ENCODE data around the gene MRPL40.

MRPL40 gene

DNA sequence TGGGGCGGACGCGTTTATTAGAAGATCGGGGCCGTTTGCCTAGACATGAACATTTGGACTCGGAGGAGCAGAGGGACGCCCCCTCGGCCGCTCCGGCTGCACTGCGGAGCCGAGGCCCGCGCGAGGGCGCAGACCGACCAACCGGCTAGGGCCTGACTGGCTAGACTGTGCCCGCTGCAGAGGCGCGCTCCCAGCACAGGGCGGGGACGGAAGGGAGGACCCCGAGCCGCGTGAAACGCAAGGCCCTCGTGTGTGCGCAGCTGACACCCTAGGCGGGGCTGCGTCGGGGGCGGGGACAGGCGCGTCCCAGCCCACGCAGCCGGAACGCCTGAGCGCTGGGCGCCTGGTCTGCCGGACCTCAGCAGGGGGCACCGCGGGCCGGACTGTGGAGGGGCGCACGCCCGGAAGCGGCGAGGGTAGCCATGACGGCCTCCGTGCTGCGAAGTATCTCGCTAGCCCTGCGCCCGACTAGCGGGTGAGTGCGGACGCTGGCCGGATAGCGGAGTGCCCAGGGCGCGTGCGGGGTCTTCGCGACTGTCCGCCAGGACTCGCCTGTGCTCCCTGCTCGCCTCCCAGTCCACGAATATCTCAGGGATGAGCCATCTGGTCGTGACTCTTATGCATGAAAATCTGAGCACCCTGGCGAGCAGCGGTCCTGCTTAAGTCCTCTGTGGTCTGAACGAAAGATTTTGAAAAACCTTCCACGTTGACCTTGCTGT lies at the start of gene MRPL40:
MRPL40 (plus strand) TSS at position 413 of the 719 bp plus-strand sequence; CDS start at position 423, 10 bp downstream.
- peak; percentile 77 for DNase-seq (ENCODE audit: low read depth)

GRCh38 chr22:19383292-19383691 lies 49.1 kb upstream of the MRPL40 start:
- no peak for DNase-seq (ENCODE audit: low read depth)

GRCh38 chr22:19385221-19385906 lies 47.0 kb upstream of the MRPL40 start:
- DNase-seq (ENCODE audit: low read depth), result no peak

GRCh38 chr22:19386248-19386647 lies 46.1 kb upstream of the MRPL40 start:
- no peak for DNase-seq (ENCODE audit: low read depth)

- no peak for DNase-seq (ENCODE audit: low read depth)
Measured at GRCh38 chr22:19387038-19387437, 45.3 kb upstream of the MRPL40 start.

DNA sequence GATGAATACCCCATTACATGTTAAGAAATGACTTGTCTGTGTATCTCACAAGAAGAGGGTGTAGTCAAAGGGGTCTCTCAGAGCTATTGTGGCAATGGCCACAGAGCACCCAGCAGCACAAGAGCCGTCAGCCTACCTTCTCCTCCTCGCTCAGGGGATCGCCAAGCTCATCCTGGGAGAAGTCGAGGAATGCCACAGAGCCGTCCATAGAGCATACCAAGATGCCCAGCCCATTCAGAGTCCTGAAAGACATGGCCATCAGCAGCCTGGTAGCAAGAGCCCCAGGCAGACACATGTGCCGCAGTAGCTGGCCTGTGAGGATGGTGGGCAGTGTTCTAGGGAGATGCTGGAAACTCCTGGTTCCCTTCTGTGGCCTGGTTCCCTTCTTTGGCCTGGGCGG lies 44.8 kb upstream of the MRPL40 start:
- DNase-seq (ENCODE audit: low read depth), result no peak

DNA sequence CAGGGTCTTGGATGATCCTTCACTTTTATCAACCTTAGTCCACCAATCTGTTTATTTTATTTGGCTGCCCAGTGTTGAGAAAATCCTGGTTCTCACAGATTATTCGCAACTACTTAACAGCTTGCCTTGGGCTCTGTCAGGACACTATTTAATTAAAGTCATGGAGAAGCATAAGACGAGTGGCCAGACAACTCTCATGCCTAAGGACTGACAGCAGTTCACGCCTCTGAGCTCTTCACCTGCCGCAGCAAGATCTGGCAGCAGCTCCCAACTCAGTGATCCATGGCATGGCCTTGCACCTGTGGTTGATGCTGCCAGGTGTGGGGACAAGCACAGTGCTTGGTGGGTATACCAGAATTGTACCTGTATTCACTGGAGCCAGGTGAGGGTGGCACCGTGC lies 38.6 kb upstream of the MRPL40 start:
- DNase-seq (ENCODE audit: low read depth), result no peak

GRCh38 chr22:19394274-19395050 lies 37.9 kb upstream of the MRPL40 start:
- DNase-seq (ENCODE audit: low read depth), result no peak

DNA sequence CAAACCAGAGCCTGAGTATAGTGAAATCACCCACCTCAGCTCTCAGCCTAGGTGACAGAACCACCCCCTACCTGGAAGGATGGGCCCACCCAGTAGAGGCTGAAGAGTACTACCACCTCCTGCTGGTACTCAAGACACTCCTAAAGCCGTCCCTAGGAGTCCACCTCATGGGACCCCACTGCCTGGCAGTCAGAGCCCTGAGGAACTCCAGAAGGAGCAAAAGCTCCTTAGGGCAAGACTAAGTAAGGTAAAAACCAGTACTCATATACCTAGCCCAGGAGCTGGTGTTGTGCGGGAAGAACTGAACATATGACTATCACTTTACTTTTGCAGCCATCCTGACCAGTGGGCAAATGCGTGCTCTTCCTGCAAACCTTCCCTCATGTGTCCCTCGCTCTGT lies 37.1 kb upstream of the MRPL40 start:
- DNase-seq (ENCODE audit: low read depth), result no peak

GRCh38 chr22:19396561-19396933 lies 35.8 kb upstream of the MRPL40 start:
- DNase-seq (ENCODE audit: low read depth), result no peak

GRCh38 chr22:19396934-19397733 lies 35.2 kb upstream of the MRPL40 start:
- no peak for DNase-seq (ENCODE audit: low read depth)

DNA sequence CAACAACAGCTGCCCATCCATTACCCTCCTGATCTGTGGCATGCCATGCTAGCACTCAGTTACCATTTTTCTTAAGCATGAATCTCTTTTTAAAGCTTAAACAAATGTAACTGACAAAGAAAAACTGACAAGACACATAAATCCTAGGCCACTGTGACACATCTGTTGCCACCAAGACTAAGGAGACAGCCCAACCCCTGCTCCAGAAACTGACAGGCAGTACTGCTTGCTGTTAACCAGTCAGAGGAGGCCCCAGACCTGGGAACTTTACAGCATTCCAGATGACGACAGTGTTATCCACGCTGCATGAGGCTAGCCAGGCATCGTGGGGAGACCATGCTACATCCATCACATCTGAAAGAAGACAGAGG lies 34.6 kb upstream of the MRPL40 start:
- DNase-seq (ENCODE audit: low read depth), result no peak

DNA sequence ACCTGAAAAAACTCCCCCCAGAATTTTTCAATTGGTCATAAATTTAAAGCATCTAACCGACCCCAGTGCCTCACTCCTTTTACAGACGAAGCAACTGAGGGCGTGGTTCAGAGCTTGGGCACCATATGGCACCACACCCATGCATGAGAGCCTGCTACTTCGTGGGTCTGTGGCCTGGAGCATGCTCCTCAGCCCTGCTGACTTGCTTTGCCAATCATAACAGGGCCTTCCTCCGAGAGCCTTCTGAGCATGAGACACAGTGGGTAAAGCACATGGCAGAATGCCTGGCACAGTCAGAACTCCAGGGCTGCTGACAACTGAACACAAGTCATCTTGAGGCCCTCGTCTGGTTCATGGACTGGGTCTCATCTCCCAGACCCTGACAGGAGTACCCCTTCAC lies 34.1 kb upstream of the MRPL40 start:
- no peak for DNase-seq (ENCODE audit: low read depth)

GRCh38 chr22:19398652-19399051 lies 33.7 kb upstream of the MRPL40 start:
- no peak for DNase-seq (ENCODE audit: low read depth)

DNA sequence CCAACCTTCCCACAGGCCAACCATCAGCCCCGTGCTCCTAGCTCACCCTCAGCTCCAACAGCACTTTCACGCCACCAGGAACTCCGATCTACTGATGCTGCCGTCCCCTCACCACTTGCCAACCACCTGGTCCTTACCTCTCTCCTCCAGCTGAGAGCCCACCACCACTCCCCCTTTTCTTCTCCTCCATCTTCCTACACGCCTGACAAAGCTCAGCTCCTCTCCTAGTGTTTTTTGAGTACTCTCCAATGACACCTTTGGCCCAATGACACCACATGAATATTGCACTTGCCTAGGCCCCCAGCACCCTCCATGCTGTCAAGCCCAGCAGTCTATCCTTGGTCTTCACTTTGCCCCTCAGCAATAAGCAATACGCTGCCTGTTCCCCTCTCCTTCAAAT lies 31.5 kb upstream of the MRPL40 start:
- no peak for DNase-seq (ENCODE audit: low read depth)

DNA sequence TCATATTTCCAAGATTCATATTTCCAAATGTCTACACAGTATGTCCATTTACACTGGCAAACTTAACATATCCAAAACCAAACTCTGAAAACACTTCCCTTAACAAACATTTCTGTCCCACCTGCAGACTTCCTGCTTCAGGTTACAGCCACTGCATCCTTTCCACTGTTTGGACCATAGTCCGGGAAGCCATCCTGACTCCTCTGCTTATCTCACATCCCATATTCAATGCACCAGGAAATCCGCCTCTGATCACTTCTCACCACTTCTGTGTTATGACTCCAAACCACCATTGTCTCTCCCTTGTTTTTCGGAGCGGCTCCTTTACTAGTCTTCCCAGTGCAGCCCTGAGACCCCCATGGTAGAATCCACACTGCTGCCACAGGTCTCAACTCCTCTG lies 30.9 kb upstream of the MRPL40 start:
- DNase-seq (ENCODE audit: low read depth), result no peak

DNA sequence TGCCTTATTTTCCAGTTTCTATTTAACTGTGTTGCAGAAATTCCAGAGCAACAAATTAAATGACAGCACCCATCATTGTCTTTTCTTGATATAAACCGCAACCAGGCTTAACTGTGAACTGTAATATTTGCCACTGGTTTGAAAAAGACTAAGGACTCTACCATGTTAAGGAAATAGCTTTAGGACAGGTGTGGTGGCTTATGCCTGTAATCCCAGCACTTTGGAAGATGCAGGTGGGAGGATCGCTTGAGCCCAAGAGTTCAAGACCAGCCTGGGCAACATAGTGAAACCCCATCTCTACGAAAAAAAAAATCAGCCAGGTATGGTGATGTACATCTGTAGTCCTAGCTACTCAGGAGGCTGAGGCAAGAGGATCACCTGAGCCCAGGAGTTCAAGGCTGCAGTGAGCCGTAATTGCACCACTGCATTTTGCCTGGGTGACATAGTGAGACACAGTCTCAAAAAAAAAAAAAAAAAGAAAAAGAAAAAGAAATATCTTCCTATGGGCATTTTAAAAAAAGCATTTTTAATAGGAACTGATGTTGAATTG lies 29.6 kb upstream of the MRPL40 start:
- DNase-seq (ENCODE audit: low read depth), result no peak

- DNase-seq (ENCODE audit: low read depth), result no peak
Measured at GRCh38 chr22:19404676-19405075, 27.7 kb upstream of the MRPL40 start.

- no peak for DNase-seq (ENCODE audit: low read depth)
Measured at GRCh38 chr22:19405133-19405532, 27.2 kb upstream of the MRPL40 start.

- no peak for DNase-seq (ENCODE audit: low read depth)
Measured at GRCh38 chr22:19405652-19406051, 26.7 kb upstream of the MRPL40 start.

- DNase-seq (ENCODE audit: low read depth), result no peak
Measured at GRCh38 chr22:19406281-19406811, 26.0 kb upstream of the MRPL40 start.

DNA sequence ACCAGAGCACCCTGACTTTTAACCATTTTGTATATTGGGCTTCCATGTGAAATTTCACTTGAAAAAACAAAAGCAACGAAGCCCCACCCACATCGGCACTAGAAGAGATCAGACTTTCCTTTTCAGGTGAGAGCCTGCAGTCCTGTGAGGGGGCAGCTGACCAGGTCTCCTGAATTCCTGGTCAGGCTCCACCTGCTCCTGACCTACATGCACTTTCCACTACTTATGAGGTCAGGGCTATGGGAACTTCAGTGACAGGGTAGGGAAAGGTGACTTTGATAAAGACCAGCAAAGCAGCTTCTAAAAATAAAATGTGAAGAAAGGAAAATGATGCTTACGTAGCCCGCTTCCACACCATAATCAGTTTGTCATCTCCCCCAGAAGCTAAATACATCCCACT lies 25.5 kb upstream of the MRPL40 start:
- DNase-seq (ENCODE audit: low read depth), result no peak
